Body of pancreas (tissue), 4 donors: ENCODE results near the gene SLC39A1. TPM values are rescaled to one million over a fixed set of nuclear protein-coding genes. Genes with fewer than 3 reads are reported as not detected.

ENCODE experiments used
- ATAC-seq: fragments of 150-250 bp; one replicate; pipeline ENCODE4 v1.9.1; 2016
- DNase-seq, 4 donors: peaks; one replicate each; pipeline ENCODE4 v3.0.0-alpha.2; 2019
- H3K27ac ChIP-seq, 4 donors: fragments of 200-600 bp; sonication (generic); 1 replicate in 3 of 4; 2 replicates in 1 of 4; pipeline versions ENCODE4 v1.5.1 to v1.6.1; 2016 to 2019; ENCODE audit warnings: mild to moderate bottlenecking in 1 of 4, mixed read lengths in 1 of 4, moderate library complexity in 1 of 4
- H3K27me3 ChIP-seq, 2 donors: fragments of 200-600 bp; sonication (generic); one replicate each; pipeline ENCODE4 v1.6.0; 2016; ENCODE audit warnings: mild to moderate bottlenecking in 1 of 2
- H3K36me3 ChIP-seq, 2 donors: fragments of 200-600 bp; sonication (generic); replicated peaks in 1 of 2; 2 replicates each; pipeline ENCODE4 v1.5.1; 2016; ENCODE audit warnings: low read depth in 2 of 2; ENCODE audit not compliant: insufficient read depth in 1 of 2
- H3K4me1 ChIP-seq: fragments of 200-600 bp; sonication (generic); one replicate; pipeline ENCODE4 v1.6.0; 2016
- H3K4me3 ChIP-seq, 2 donors: fragments of 200-600 bp; sonication (generic); 1 replicate in 1 of 2; 2 replicates in 1 of 2; pipeline ENCODE4 v1.5.1; 2016 to 2019
- H3K9me3 ChIP-seq, 3 donors: fragments of 200-600 bp; sonication (generic); 1 replicate in 2 of 3; 2 replicates in 1 of 3; pipeline ENCODE4 v1.5.1; 2016
- CTCF ChIP-seq, 7 experiments: fragments of 450-650 bp in 4 of 7; fragments of 200-600 bp in 3 of 7; sonication (generic) in 3 of 7; IDR thresholded peaks; one replicate each; pipeline ENCODE4 v1.5.1; 2016 to 2019; ENCODE audit warnings: antibody characterized with exemption in 7 of 7
- POLR2A ChIP-seq, 3 donors: fragments of 450-650 bp; IDR thresholded peaks; one replicate each; pipeline ENCODE4 v1.6.1; 2016; ENCODE audit warnings: antibody characterized with exemption in 3 of 3, mild to moderate bottlenecking in 2 of 3
- WGBS, 2 donors: methylation state at CpG; one replicate each; pipeline ENCODE4 v1.1.5; 2017; 5-methylcytosine and 5-hydroxymethylcytosine counted together
- intact Hi-C: fragments of 100-400 bp; cut with DNase I; formaldehyde crosslinking; loops from one replicate; pipeline ENCODE4 v1.15.1; 2023
- total RNA-seq, 2 donors: library from RNA; depleted of rRNA; stranded (reverse); fragments of >200 nt; gene quantifications; one replicate each; pipeline ENCODE4 v1.1.0, GENCODE V29; 2016

SLC39A1 gene
- total RNA-seq, 2 donors from 2014 or later: 30.7 to 35.5 TPM

DNA sequence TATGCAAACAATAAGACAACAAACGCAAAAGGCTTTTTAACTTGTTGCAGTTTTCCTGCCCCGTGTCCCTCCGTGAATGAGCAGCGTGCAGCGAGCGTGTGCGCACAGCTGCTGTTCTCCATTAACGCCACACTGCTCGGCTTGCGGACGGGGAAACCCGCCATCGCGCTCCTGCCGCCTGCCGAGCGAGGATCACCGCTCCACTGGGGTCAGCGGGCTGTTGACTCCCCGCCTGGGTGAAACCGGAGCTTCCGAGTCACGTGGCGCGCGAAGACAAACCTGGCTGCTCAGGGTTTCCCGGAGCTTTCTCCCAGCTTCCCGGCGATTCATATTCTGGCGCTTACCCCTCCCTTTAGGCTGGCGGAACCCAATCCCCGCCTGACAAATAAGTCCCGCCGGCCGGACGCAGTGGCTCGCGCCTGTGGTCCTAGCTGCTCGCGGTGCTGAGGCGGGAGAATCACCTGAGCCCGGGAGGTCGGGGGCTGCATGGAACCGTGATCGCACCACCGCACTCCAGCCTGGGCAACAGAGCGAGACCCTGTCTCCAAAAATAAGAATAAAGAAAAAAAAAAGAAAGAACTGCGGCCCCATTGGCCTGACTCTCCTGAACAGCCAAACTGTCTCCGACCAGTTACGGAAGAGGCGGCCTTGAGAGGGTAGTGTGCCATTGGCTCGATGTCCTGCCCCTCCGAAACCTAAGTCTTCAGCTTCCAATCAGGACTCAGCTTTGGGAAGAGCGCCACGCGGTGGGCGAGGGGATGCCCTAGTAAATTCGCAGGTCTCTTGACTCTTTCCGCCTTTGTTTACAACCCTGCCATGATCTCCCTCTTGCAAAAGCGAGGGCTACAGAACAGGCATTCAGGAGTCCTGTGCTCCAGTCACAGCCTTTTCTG lies 4.0 kb upstream of the SLC39A1 start, which contains the start of gene CREB3L4:
TSS of gene CREB3L4 (plus strand) at position 796 of the 893 bp plus-strand sequence. CDS start 624 bp downstream, outside the sequence.
- Histone ChIP-seq H3K4me3 (peak within 1 kb of the TSS; percentile 11 to 54), H3K27me3 (no peaks in the 10 kb centered on the region), H3K36me3 (no peaks in the 10 kb centered on the region), H3K27ac (peak within 1 kb of the TSS; percentile 88 to 92 (median 90)), H3K9me3 (no peaks in the 10 kb centered on the region), H3K4me1 (peaks cover 45% of the 10 kb centered on the region)
- DNase-seq (peak; percentile 93 to 96 (median 96)), ATAC-seq (peak; percentile 83)
- TF ChIP-seq POLR2A (IDR thresholded peaks at IDR 0.05): peak; percentile 93 to 98 (median 98)
- TF ChIP-seq CTCF (IDR thresholded peaks at IDR 0.05): peak in 6 of 7 experiments; percentile 15 to 44 (median 26)
- intact Hi-C loops: no loop called here
- WGBS, 2 donors: 0% methylated on average over 32 to 60 of the region's 60 CpGs

DNA sequence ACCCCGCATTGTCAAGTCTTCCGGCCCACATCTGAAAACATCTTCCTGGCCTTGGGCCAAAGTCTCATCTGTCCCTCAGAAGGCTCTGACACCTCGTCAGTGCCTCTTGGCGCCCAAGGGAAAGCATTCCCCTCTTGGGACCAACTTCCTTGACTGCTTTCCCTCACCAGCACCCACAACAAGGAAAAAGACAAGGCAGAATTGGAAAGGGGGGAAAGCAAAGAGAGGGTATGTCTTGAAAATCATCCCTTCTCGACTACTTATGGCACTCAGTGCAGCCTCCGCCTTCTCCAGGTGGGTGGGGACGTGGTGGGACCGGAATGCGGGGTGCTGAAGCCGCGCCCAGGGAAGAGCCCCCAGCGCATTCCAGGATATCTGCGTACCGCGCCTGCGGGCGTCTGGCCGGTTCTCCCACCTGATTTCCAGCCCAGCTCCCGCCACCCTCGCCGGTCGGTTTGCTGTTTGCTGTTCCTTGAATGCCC lies 554 bp upstream of the SLC39A1 start:
- Histone ChIP-seq H3K27me3 (no peaks in the 10 kb centered on the region), H3K36me3 (peaks cover 0 to 4% of the 10 kb centered on the region in 2 donors), H3K9me3 (no peaks in the 10 kb centered on the region), H3K4me1 (peaks cover 65% of the 10 kb centered on the region), H3K27ac (peak overlapping the region; percentile 81 to 95 (median 89)), H3K4me3 (peak overlapping the region; percentile 5 to 44)
- ATAC-seq: no peak
- peak; percentile 50 to 60 (median 55) for DNase-seq
- TF ChIP-seq POLR2A (IDR thresholded peaks at IDR 0.05) (no peak), CTCF (IDR thresholded peaks at IDR 0.05) (no peak)
- intact Hi-C loops: no loop called here
- WGBS, 2 donors: 1 to 3% methylated on average over 21 to 22 of the region's 22 CpGs

- Histone ChIP-seq H3K27ac (peak overlapping the region; percentile 81 to 95 (median 89)), H3K36me3 (peaks cover 0 to 4% of the 10 kb centered on the region in 2 donors), H3K4me1 (peaks cover 60% of the 10 kb centered on the region), H3K4me3 (peak overlapping the region; percentile 44 to 72), H3K27me3 (no peaks in the 10 kb centered on the region), H3K9me3 (no peaks in the 10 kb centered on the region)
- 42 to 45% methylated on average over 14 to 16 of the region's 16 CpGs for WGBS, 2 donors
- peak; percentile 33 to 68 (median 55) for DNase-seq
- TF ChIP-seq POLR2A (IDR thresholded peaks at IDR 0.05) (no peak), CTCF (IDR thresholded peaks at IDR 0.05) (no peak)
- intact Hi-C loops: no loop called here
- ATAC-seq: no peak
Observed at GRCh38 chr1:153962088-153963029, 978 bp downstream of the SLC39A1 start.

DNA sequence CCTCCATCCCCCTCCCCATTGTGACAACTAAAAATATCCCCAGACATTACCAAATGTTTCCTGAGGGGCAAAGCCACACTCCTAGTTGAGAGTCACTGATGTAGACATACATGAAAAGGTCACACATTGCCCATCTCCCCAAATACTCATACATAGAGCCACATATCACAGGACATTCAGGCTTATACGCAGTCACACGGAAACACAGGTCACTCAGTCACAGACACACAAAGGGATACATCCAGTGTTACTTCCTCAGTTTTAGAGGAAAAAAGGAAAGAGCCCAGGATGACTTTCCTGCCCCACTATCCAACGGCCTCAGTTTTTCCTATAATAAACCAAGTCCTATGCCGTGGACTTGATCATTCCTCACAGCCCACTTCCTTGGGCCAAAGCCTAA lies 1.9 kb downstream of the SLC39A1 start:
- DNase-seq (no peak), ATAC-seq (no peak)
- WGBS, 2 donors: 77 to 86% methylated on average over 4 of the region's 4 CpGs
- Histone ChIP-seq H3K4me1 (peaks cover 63% of the 10 kb centered on the region), H3K4me3 (no peak overlapping the region), H3K27me3 (no peaks in the 10 kb centered on the region), H3K27ac (peak overlapping the region in 3 of 4 donors; percentile 88 to 95 (median 90)), H3K36me3 (peaks cover 0 to 4% of the 10 kb centered on the region in 2 donors), H3K9me3 (no peaks in the 10 kb centered on the region)
- TF ChIP-seq POLR2A (IDR thresholded peaks at IDR 0.05): no peak
- TF ChIP-seq CTCF (IDR thresholded peaks at IDR 0.05): no peak
- intact Hi-C loops: no loop called here
